Panc1 (cell line): Measurements from ENCODE around the gene SHANK1. TPM values are rescaled to one million over a fixed set of nuclear protein-coding genes. Genes with fewer than 3 reads are reported as not detected.

ENCODE experiments used
- ATAC-seq: fragments of 200-7000 bp; cut with Tn5 transposase; 2 replicates; pipeline ENCODE4 v1.9.1; 2020; ENCODE audit warnings: mild to moderate bottlenecking, moderate library complexity
- BruUV-seq: library from RNA; stranded (reverse); fragments of 400-500 nt; replicated peaks from 2 replicates; lab custom pipeline; 2021; lab: Mats Ljungman, UMichigan
- CTCF ChIA-PET: fragments of 300-600 bp; sonication (Branson Sonifier 250); formaldehyde crosslinking; loops from one replicate; lab custom pipeline; 2022; ENCODE audit warnings: antibody characterized with exemption; lab: Charles Lee
- POLR2A ChIA-PET: fragments of 300-600 bp; sonication (Branson Sonifier 250); formaldehyde crosslinking; loops from one replicate; lab custom pipeline; 2022; ENCODE audit warnings: antibody characterized with exemption; lab: Charles Lee
- DNase-seq: peaks from one replicate; pipeline ENCODE4 v3.0.0-alpha.2; 2010; ENCODE audit warnings: low read depth, low spot score
- H3K27ac ChIP-seq: 2 replicates; pipeline ENCODE4 v1.5.1; 2011; ENCODE audit warnings: mild to moderate bottlenecking, low read length, inconsistent platforms
- H3K27me3 ChIP-seq: fragments of 200-500 bp; sonication (Bioruptor generic); 2 replicates; pipeline ENCODE4 v1.6.0; 2014; ENCODE audit warnings: low read length, inconsistent platforms; ENCODE audit not compliant: control insufficient read depth, insufficient read depth
- H3K36me3 ChIP-seq: fragments of 200-500 bp; sonication (Bioruptor generic); 2 replicates; pipeline ENCODE4 v1.5.1; 2014; ENCODE audit warnings: inconsistent platforms, mild to moderate bottlenecking, low read length, moderate library complexity; ENCODE audit not compliant: control insufficient read depth, insufficient read depth
- H3K4me1 ChIP-seq: 2 replicates; pipeline ENCODE4 v1.5.1; 2011; ENCODE audit warnings: inconsistent platforms, mild to moderate bottlenecking, low read length, moderate library complexity; ENCODE audit not compliant: control insufficient read depth, insufficient read depth
- H3K4me3 ChIP-seq, 2 experiments: 2 replicates each; pipeline ENCODE4 v1.5.1; 2011 to 2012; ENCODE audit warnings: low read depth in 2 of 2, low read length in 2 of 2, mild to moderate bottlenecking in 2 of 2, inconsistent platforms in 1 of 2, moderate library complexity in 1 of 2
- H3K9me3 ChIP-seq: fragments of 200-500 bp; sonication (Bioruptor generic); 2 replicates; pipeline ENCODE4 v1.5.1; 2014; ENCODE audit warnings: low read depth, mild to moderate bottlenecking, inconsistent platforms, low read length, moderate library complexity; ENCODE audit not compliant: control insufficient read depth, insufficient read depth
- CTCF ChIP-seq: fragments of 450-650 bp; IDR thresholded peaks from 2 replicates; pipeline ENCODE4 v1.5.1; 2017; ENCODE audit warnings: mild to moderate bottlenecking
- POLR2AphosphoS5 ChIP-seq: IDR thresholded peaks from 2 replicates; pipeline ENCODE4 v1.6.1; 2012; ENCODE audit warnings: mild to moderate bottlenecking, low read depth, low read length, moderate library complexity
- REST ChIP-seq, 2 experiments: IDR thresholded peaks; 2 replicates each; pipeline ENCODE4 v1.6.1; 2011 to 2012; ENCODE audit warnings: low read depth in 2 of 2, control low read depth in 1 of 2, low read length in 1 of 2, mild to moderate bottlenecking in 1 of 2, moderate library complexity in 1 of 2; ENCODE audit not compliant: insufficient read depth in 1 of 2
- SIN3A ChIP-seq: IDR thresholded peaks from 2 replicates; pipeline ENCODE4 v1.6.1; 2012; ENCODE audit warnings: low read depth, mild to moderate bottlenecking, low read length, moderate library complexity, borderline replicate concordance; ENCODE audit not compliant: insufficient read depth
- TCF7L2 ChIP-seq: IDR thresholded peaks from 2 replicates; pipeline ENCODE4 v1.6.1; 2011; ENCODE audit warnings: mild to moderate bottlenecking, low read depth, low read length, inconsistent platforms
- in situ Hi-C: cut with HindIII; loops from 2 replicates; pipeline ENCODE4 v1.10.0; 2016; ENCODE audit warnings: low sequenced_read_pairs, low pct_unique_long_range_greater_than_20kb
- intact Hi-C: fragments of 100-400 bp; cut with micrococcal nuclease; formaldehyde crosslinking; loops from one replicate; pipeline ENCODE4 v1.10.0; 2022; ENCODE audit not compliant: unreplicated experiment
- total RNA-seq: library from RNA; stranded (reverse); gene quantifications from one replicate; pipeline ENCODE4 v1.2.1, GENCODE V29; 2021; ENCODE audit not compliant: unreplicated experiment

SHANK1 gene
- total RNA-seq, 1 experiment from 2014 or later: not detected

- in situ Hi-C loops: no loop called here
- H3K36me3 ChIP-seq: no peaks in the 10 kb centered on the region
- CTCF ChIA-PET: no interaction called here
- no peak for ATAC-seq
- BruUV-seq: no TSS peak
- no peaks in the 10 kb centered on the region for H3K4me1 ChIP-seq
- no peak overlapping the region for H3K4me3 ChIP-seq
- H3K27me3 ChIP-seq: peaks cover 2% of the 10 kb centered on the region; the same call in 1 of the 2 replicates
- H3K27ac ChIP-seq: no peak overlapping the region
- intact Hi-C loops: no loop called here
- no peak for DNase-seq
- H3K9me3 ChIP-seq: 0 out of 2 replicates have a peak, but pooled peaks cover 4% of the 10 kb centered on the region
- POLR2A ChIA-PET: no interaction called here
- TF ChIP-seq POLR2AphosphoS5: no peak
- TF ChIP-seq REST (IDR thresholded peaks at IDR 0.05; ENCODE audit: insufficient read depth in 1 of 2, low read depth in 2 of 2, low read length in 1 of 2): no peak
- no peak for TF ChIP-seq TCF7L2
- no peak for TF ChIP-seq CTCF
- no peak for TF ChIP-seq SIN3A
Observed at GRCh38 chr19:50633359-50633758, 86.2 kb downstream of the SHANK1 start.

- POLR2A ChIA-PET: no interaction called here
- intact Hi-C loops: no loop called here
- CTCF ChIA-PET: interaction anchor here (0.6 kb wide), 1 partner anchor 12 kb away, joined by 3 read pairs; no protein-coding TSS in a partner anchor
Observed at GRCh38 chr19:50632151-50632835, 87.3 kb downstream of the SHANK1 start.

More at GRCh38 chr19:50632151-50632835, 87.3 kb downstream of the SHANK1 start:
- no TSS peak for BruUV-seq
- no peak for ATAC-seq
- no peaks in the 10 kb centered on the region for H3K36me3 ChIP-seq
- no peak for DNase-seq
- peaks cover 2% of the 10 kb centered on the region; the same call in 1 of the 2 replicates for H3K27me3 ChIP-seq
- TF ChIP-seq REST (IDR thresholded peaks at IDR 0.05; ENCODE audit: insufficient read depth in 1 of 2, low read depth in 2 of 2, low read length in 1 of 2) (no peak), CTCF (no peak; the same call in 1 of the 2 replicates), SIN3A (no peak), POLR2AphosphoS5 (no peak), TCF7L2 (no peak)
- 0 out of 2 replicates have a peak, but pooled peaks cover 4% of the 10 kb centered on the region for H3K9me3 ChIP-seq
- H3K4me1 ChIP-seq: no peaks in the 10 kb centered on the region
- in situ Hi-C loops: no loop called here
- no peak overlapping the region for H3K27ac ChIP-seq
- no peak overlapping the region for H3K4me3 ChIP-seq
